Neural progenitor cell (in vitro differentiated cells): ENCODE results near the gene FBXL20. TPM values are rescaled to one million over a fixed set of nuclear protein-coding genes. Genes with fewer than 3 reads are reported as not detected.

Experiments used
- DNase-seq: peaks from one replicate; pipeline ENCODE4 v3.0.0-alpha.2; 2016; ENCODE audit warnings: low spot score
- H2AFZ ChIP-seq: fragments of 200-600 bp; sonication (generic); replicated peaks from 2 replicates; pipeline ENCODE4 v1.6.1; 2016; ENCODE audit warnings: antibody characterized with exemption
- H3F3A ChIP-seq: fragments of 200-600 bp; sonication (generic); 2 replicates; pipeline ENCODE4 v1.6.1; 2016; ENCODE audit warnings: antibody characterized with exemption, low read depth
- H3K27ac ChIP-seq: fragments of 200-600 bp; sonication (generic); 2 replicates; pipeline ENCODE4 v1.5.1; 2016; ENCODE audit warnings: mild to moderate bottlenecking
- H3K27me3 ChIP-seq: fragments of 200-600 bp; sonication (generic); 2 replicates; pipeline ENCODE4 v1.6.1; 2016; ENCODE audit warnings: mild to moderate bottlenecking, moderate library complexity
- H3K36me3 ChIP-seq: fragments of 200-600 bp; sonication (generic); 2 replicates; pipeline ENCODE4 v1.5.1; 2016
- H3K4me1 ChIP-seq: fragments of 200-600 bp; sonication (generic); 2 replicates; pipeline ENCODE4 v1.6.1; 2016; ENCODE audit warnings: mixed run types
- H3K4me2 ChIP-seq: fragments of 200-600 bp; sonication (generic); 2 replicates; pipeline ENCODE4 v1.6.1; 2016
- H3K4me3 ChIP-seq: fragments of 200-600 bp; sonication (generic); 2 replicates; pipeline ENCODE4 v1.5.1; 2016
- H3K79me2 ChIP-seq: fragments of 200-600 bp; sonication (generic); 2 replicates; pipeline ENCODE4 v1.6.1; 2016; ENCODE audit warnings: low read depth
- H3K9ac ChIP-seq: fragments of 200-600 bp; sonication (generic); 2 replicates; pipeline ENCODE4 v1.6.1; 2016
- H3K9me3 ChIP-seq: fragments of 200-600 bp; sonication (generic); 2 replicates; pipeline ENCODE4 v1.5.1; 2016; ENCODE audit warnings: low read depth
- H4K20me1 ChIP-seq: fragments of 200-600 bp; sonication (generic); 2 replicates; pipeline ENCODE4 v1.6.1; 2016; ENCODE audit warnings: low read depth
- H3K27ac Mint-ChIP-seq: 3 replicates; pipeline ENCODE4 v1.8.0; 2021; ENCODE audit warnings: mixed read lengths
- H3K27me3 Mint-ChIP-seq: 2 replicates; pipeline ENCODE4 v1.8.0; 2022; ENCODE audit warnings: low read depth, mild to moderate bottlenecking, inconsistent platforms, moderate library complexity, mixed read lengths; ENCODE audit not compliant: insufficient read depth
- H3K36me3 Mint-ChIP-seq: 3 replicates; pipeline ENCODE4 v1.8.0; 2021; ENCODE audit warnings: mixed read lengths
- H3K4me1 Mint-ChIP-seq: 3 replicates; pipeline ENCODE4 v1.8.0; 2021; ENCODE audit warnings: mixed read lengths
- H3K4me3 Mint-ChIP-seq: 3 replicates; pipeline ENCODE4 v1.8.0; 2021; ENCODE audit warnings: mild to moderate bottlenecking, moderate library complexity, mixed read lengths
- H3K9me3 Mint-ChIP-seq: 3 replicates; pipeline ENCODE4 v1.8.0; 2020; ENCODE audit warnings: mixed read lengths
- EZH2 ChIP-seq: fragments of 200-600 bp; sonication (generic); IDR thresholded peaks from 2 replicates; pipeline ENCODE4 v1.6.1; 2017; ENCODE audit warnings: antibody characterized with exemption, mild to moderate bottlenecking, moderate library complexity
- EZH2phosphoT487 ChIP-seq: fragments of 200-600 bp; sonication (generic); IDR thresholded peaks from 2 replicates; pipeline ENCODE4 v1.6.1; 2017; ENCODE audit warnings: antibody characterized with exemption
- total RNA-seq: library from RNA; depleted of rRNA; stranded (reverse); fragments of >200 nt; gene quantifications from 2 replicates; pipeline ENCODE4 v1.2.3, GENCODE V29; 2015; ENCODE audit warnings: low replicate concordance
- TF ChIP-seq, protein P1 (sequence below): fragments of 200-600 bp; sonication (generic); IDR thresholded peaks from 2 replicates; pipeline ENCODE4 v1.5.1; 2017; ENCODE audit warnings: antibody characterized with exemption, mild to moderate bottlenecking

FBXL20 gene
- total RNA-seq, 1 donor from 2014 or later = 19.9 TPM

DNA sequence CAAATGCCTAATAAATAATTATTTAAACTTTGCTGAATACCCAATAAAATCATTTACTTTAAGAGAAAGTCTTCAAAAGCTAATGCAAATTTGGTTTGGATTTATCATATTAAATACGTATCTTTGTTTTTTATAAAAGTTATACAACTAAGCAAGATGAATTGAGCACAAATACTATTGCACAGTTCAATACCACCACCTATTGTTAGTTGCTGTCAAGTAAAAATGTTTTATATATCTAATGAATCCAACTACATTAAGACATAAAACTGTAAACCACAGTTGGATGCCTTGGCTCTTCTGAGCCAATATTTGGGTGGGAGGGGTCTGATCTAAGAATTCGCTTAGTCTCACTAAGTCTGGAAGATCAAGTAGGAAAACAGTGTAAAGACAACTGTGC, 7.7 kb downstream of the FBXL20 start:
- H3K9me3 Mint-ChIP-seq = no peaks in the 10 kb centered on the region
- no peaks in the 10 kb centered on the region for H3K36me3 Mint-ChIP-seq
- no peaks in the 10 kb centered on the region for H3K4me1 Mint-ChIP-seq
- H3K9ac ChIP-seq = no peak overlapping the region
- no peaks in the 10 kb centered on the region for H3F3A ChIP-seq
- H3K79me2 ChIP-seq = peaks cover 79% of the 10 kb centered on the region
- no peak overlapping the region for H3K4me3 ChIP-seq
- H3K27ac ChIP-seq = no peak overlapping the region
- H3K4me1 ChIP-seq = no peaks in the 10 kb centered on the region
- H4K20me1 ChIP-seq = peaks cover 61% of the 10 kb centered on the region
- no peaks in the 10 kb centered on the region for H3K27me3 Mint-ChIP-seq
- no peak overlapping the region for H3K27ac Mint-ChIP-seq
- no peak for TF ChIP-seq EZH2
- TF ChIP-seq EZH2phosphoT487 = no peak
- TF ChIP-seq, protein P1, sequence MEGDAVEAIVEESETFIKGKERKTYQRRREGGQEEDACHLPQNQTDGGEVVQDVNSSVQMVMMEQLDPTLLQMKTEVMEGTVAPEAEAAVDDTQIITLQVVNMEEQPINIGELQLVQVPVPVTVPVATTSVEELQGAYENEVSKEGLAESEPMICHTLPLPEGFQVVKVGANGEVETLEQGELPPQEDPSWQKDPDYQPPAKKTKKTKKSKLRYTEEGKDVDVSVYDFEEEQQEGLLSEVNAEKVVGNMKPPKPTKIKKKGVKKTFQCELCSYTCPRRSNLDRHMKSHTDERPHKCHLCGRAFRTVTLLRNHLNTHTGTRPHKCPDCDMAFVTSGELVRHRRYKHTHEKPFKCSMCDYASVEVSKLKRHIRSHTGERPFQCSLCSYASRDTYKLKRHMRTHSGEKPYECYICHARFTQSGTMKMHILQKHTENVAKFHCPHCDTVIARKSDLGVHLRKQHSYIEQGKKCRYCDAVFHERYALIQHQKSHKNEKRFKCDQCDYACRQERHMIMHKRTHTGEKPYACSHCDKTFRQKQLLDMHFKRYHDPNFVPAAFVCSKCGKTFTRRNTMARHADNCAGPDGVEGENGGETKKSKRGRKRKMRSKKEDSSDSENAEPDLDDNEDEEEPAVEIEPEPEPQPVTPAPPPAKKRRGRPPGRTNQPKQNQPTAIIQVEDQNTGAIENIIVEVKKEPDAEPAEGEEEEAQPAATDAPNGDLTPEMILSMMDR = no peak
- DNase-seq = no peak
- no peaks in the 10 kb centered on the region for H3K27me3 ChIP-seq
- no peaks in the 10 kb centered on the region for H3K9me3 ChIP-seq
- H3K4me3 Mint-ChIP-seq = no peak overlapping the region
- H2AFZ ChIP-seq = no peak overlapping the region
- no peak overlapping the region for H3K4me2 ChIP-seq
- no peaks in the 10 kb centered on the region for H3K36me3 ChIP-seq

DNA sequence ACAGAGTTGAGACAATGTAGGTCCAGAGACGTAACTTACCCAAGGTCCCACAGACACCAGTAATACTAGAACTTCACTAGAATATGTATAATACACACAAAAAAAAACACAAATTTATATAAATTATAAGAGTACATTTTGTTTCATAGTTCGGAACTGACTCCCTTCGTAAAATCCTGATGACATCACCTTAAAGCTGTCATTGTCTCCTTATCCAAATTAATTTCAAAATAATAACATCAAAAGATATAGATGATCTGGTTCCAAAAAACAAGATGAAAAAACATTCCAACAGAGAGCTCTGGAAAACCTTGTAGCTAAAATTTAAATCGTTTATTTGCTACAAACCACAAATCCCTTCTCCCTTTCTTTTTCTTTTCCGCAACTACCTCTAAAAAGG, 10.0 kb downstream of the FBXL20 start:
- no peaks in the 10 kb centered on the region for H3F3A ChIP-seq
- Mint-ChIP-seq H3K27ac (no peak overlapping the region), H3K4me3 (no peak overlapping the region), H3K4me1 (no peaks in the 10 kb centered on the region), H3K9me3 (no peaks in the 10 kb centered on the region), H3K36me3 (no peaks in the 10 kb centered on the region), H3K27me3 (no peaks in the 10 kb centered on the region)
- H3K79me2 ChIP-seq = peaks cover 67% of the 10 kb centered on the region
- TF ChIP-seq EZH2phosphoT487 (no peak), EZH2 (no peak)
- TF ChIP-seq, protein P1 = no peak
- H3K9ac ChIP-seq = no peak overlapping the region
- no peak overlapping the region for H3K4me2 ChIP-seq
- H3K27me3 ChIP-seq = no peaks in the 10 kb centered on the region
- H4K20me1 ChIP-seq = peaks cover 56% of the 10 kb centered on the region
- no peak for DNase-seq
- no peaks in the 10 kb centered on the region for H3K9me3 ChIP-seq
- H3K36me3 ChIP-seq = no peaks in the 10 kb centered on the region
- H3K27ac ChIP-seq = no peak overlapping the region
- no peaks in the 10 kb centered on the region for H3K4me1 ChIP-seq
- H2AFZ ChIP-seq = no peak overlapping the region
- H3K4me3 ChIP-seq = no peak overlapping the region

DNA sequence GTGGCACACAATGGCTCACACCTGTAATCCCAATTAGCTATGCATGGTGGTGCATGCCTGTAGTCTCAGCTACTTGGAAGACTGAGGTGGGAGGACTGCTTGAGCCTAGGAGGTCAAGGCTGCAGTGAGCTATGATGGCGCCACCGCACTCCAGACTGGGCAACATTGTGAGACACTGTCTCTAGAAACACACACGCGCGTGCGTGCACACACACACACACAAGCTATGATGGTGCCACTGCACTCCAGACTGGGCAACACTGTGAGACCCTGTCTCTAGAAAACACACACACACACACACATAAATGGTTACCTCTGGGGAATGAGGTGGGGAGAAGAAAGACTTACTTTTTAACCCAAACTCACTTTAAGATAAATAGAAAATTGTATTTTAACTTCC, 16.4 kb downstream of the FBXL20 start:
- Mint-ChIP-seq H3K27me3 (peaks cover 2% of the 10 kb centered on the region), H3K36me3 (no peaks in the 10 kb centered on the region), H3K27ac (no peak overlapping the region), H3K4me1 (no peaks in the 10 kb centered on the region), H3K4me3 (no peak overlapping the region), H3K9me3 (no peaks in the 10 kb centered on the region)
- H3K4me2 ChIP-seq = no peak overlapping the region
- H3K4me3 ChIP-seq = no peak overlapping the region
- peaks cover 48% of the 10 kb centered on the region for H4K20me1 ChIP-seq
- H3K27me3 ChIP-seq = no peaks in the 10 kb centered on the region
- peaks cover 22% of the 10 kb centered on the region for H3K79me2 ChIP-seq
- no peaks in the 10 kb centered on the region for H3F3A ChIP-seq
- TF ChIP-seq EZH2phosphoT487 (no peak), EZH2 (no peak)
- TF ChIP-seq, protein P1 = no peak
- DNase-seq = no peak
- H3K9ac ChIP-seq = no peak overlapping the region
- H2AFZ ChIP-seq = no peak overlapping the region
- H3K36me3 ChIP-seq = no peaks in the 10 kb centered on the region
- no peak overlapping the region for H3K27ac ChIP-seq
- no peaks in the 10 kb centered on the region for H3K9me3 ChIP-seq
- no peaks in the 10 kb centered on the region for H3K4me1 ChIP-seq

DNA sequence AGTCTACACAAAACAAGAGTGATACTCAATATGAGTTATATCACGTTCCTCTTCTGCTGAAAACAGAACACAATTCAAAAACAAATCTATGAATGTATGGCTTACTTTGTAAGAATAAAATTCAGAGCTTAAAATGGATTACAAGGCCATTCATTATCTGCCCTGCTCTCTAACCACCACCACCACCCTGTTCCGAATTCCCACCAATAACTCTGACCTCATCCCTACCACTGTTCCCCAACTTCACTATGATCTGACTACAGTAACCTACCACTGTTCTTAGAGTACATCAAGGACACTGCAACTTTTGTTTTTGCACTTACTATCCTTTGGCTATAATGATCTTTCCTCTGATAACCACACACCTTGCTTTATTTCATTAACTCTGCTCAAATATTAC, 21.3 kb downstream of the FBXL20 start:
- peaks cover 49% of the 10 kb centered on the region for H4K20me1 ChIP-seq
- H2AFZ ChIP-seq = no peak overlapping the region
- no peak overlapping the region for H3K4me3 ChIP-seq
- no peaks in the 10 kb centered on the region for H3K4me1 Mint-ChIP-seq
- peaks cover 30% of the 10 kb centered on the region for H3K79me2 ChIP-seq
- H3K9me3 ChIP-seq = no peaks in the 10 kb centered on the region
- no peaks in the 10 kb centered on the region for H3K36me3 ChIP-seq
- H3K27me3 ChIP-seq = no peaks in the 10 kb centered on the region
- no peak for DNase-seq
- H3K4me3 Mint-ChIP-seq = no peak overlapping the region
- no peaks in the 10 kb centered on the region for H3K4me1 ChIP-seq
- no peaks in the 10 kb centered on the region for H3F3A ChIP-seq
- H3K27me3 Mint-ChIP-seq = peaks cover 2% of the 10 kb centered on the region
- TF ChIP-seq, protein P1 = no peak
- TF ChIP-seq EZH2phosphoT487 (no peak), EZH2 (no peak)
- H3K9me3 Mint-ChIP-seq = no peaks in the 10 kb centered on the region
- no peak overlapping the region for H3K27ac Mint-ChIP-seq
- no peak overlapping the region for H3K4me2 ChIP-seq
- H3K9ac ChIP-seq = no peak overlapping the region
- H3K27ac ChIP-seq = no peak overlapping the region
- H3K36me3 Mint-ChIP-seq = peaks cover 2% of the 10 kb centered on the region
